Hepatocyte (in vitro differentiated cells): ENCODE results near the gene KCNMA1. TPM values are rescaled to one million over a fixed set of nuclear protein-coding genes. Genes with fewer than 3 reads are reported as not detected.

ENCODE experiments used
- DNase-seq: peaks from one replicate; pipeline ENCODE4 v3.0.0-alpha.2; 2016; ENCODE audit warnings: low spot score
- H2AFZ ChIP-seq: fragments of 200-600 bp; sonication (generic); 2 replicates; pipeline ENCODE4 v1.6.0; 2016; ENCODE audit warnings: antibody characterized with exemption, mild to moderate bottlenecking
- H3K27ac ChIP-seq: fragments of 200-600 bp; sonication (generic); 2 replicates; pipeline ENCODE4 v1.5.1; 2016; ENCODE audit warnings: mild to moderate bottlenecking
- H3K27me3 ChIP-seq: fragments of 200-600 bp; sonication (generic); 2 replicates; pipeline ENCODE4 v1.6.1; 2016
- H3K36me3 ChIP-seq: fragments of 200-600 bp; sonication (generic); replicated peaks from 2 replicates; pipeline ENCODE4 v1.5.1; 2016; ENCODE audit warnings: low read depth; ENCODE audit not compliant: insufficient read depth
- H3K4me1 ChIP-seq: fragments of 200-600 bp; sonication (generic); 2 replicates; pipeline ENCODE4 v1.5.1; 2016; ENCODE audit warnings: mild to moderate bottlenecking, moderate library complexity; ENCODE audit not compliant: insufficient read depth
- H3K4me2 ChIP-seq: fragments of 200-600 bp; sonication (generic); 2 replicates; pipeline ENCODE4 v1.6.0; 2016
- H3K4me3 ChIP-seq: fragments of 200-600 bp; sonication (generic); 2 replicates; pipeline ENCODE4 v1.5.1; 2016; ENCODE audit warnings: mild to moderate bottlenecking
- H3K79me2 ChIP-seq: fragments of 200-600 bp; sonication (generic); 2 replicates; pipeline ENCODE4 v1.6.0; 2017; ENCODE audit warnings: mild to moderate bottlenecking
- H3K9me2 ChIP-seq: fragments of 200-600 bp; sonication (generic); replicated peaks from 2 replicates; pipeline ENCODE4 v1.6.0; 2017; ENCODE audit warnings: mild to moderate bottlenecking; ENCODE audit not compliant: insufficient read depth
- H3K9me3 ChIP-seq: fragments of 200-600 bp; sonication (generic); 2 replicates; pipeline ENCODE4 v1.5.1; 2016; ENCODE audit warnings: low read depth, mild to moderate bottlenecking
- H4K20me1 ChIP-seq: fragments of 200-600 bp; sonication (generic); 2 replicates; pipeline ENCODE4 v1.6.0; 2016; ENCODE audit warnings: mild to moderate bottlenecking; ENCODE audit not compliant: insufficient read depth, poor library complexity, severe bottlenecking
- CTCF ChIP-seq: fragments of 200-600 bp; sonication (generic); IDR thresholded peaks from 2 replicates; pipeline ENCODE4 v1.5.1; 2016; ENCODE audit warnings: antibody characterized with exemption, mild to moderate bottlenecking; ENCODE audit not compliant: poor library complexity
- EZH2 ChIP-seq: fragments of 200-600 bp; sonication (generic); IDR thresholded peaks from 2 replicates; pipeline ENCODE4 v1.6.1; 2016; ENCODE audit warnings: antibody characterized with exemption, mild to moderate bottlenecking, borderline replicate concordance
- EZH2phosphoT487 ChIP-seq: fragments of 200-600 bp; sonication (generic); IDR thresholded peaks from one replicate; pipeline ENCODE4 v1.6.1; 2018; ENCODE audit warnings: antibody characterized with exemption, mild to moderate bottlenecking, low read depth, moderate library complexity; ENCODE audit not compliant: unreplicated experiment, severe bottlenecking
- WGBS: methylation state at CpG from one replicate; pipeline ENCODE4 v1.1.6; 2016; ENCODE audit warnings: low lambda C conversion rate; ENCODE audit errors: missing lambda C conversion rate; 5-methylcytosine and 5-hydroxymethylcytosine counted together
- polyA plus RNA-seq: library from polyadenylated mRNA; unstranded; fragments of >200 nt; fragmentation: Nextera tagmentation; extraction: Ambion mirVana; gene quantifications from 2 replicates; pipeline ENCODE4 v1.2.1, GENCODE V29; 2016
- total RNA-seq: library from RNA; depleted of rRNA; stranded (reverse); fragments of >200 nt; gene quantifications from 2 replicates; pipeline ENCODE4 v1.2.3, GENCODE V29; 2014

The KCNMA1 gene
- total and polyA plus RNA-seq, 2 experiments from 2014 or later: 42.6 to 73.3 TPM

- H4K20me1 ChIP-seq: no peaks in the 10 kb centered on the region
- no peak overlapping the region for H3K27ac ChIP-seq
- no peaks in the 10 kb centered on the region for H3K9me2 ChIP-seq
- no peaks in the 10 kb centered on the region for H3K9me3 ChIP-seq
- no peaks in the 10 kb centered on the region for H3K79me2 ChIP-seq
- H3K4me1 ChIP-seq: no peaks in the 10 kb centered on the region
- H3K27me3 ChIP-seq: no peaks in the 10 kb centered on the region
- peak; percentile 70 for TF ChIP-seq EZH2phosphoT487
- TF ChIP-seq EZH2: no peak
- TF ChIP-seq CTCF: no peak
- H2AFZ ChIP-seq: no peak overlapping the region
- H3K36me3 ChIP-seq: no peaks in the 10 kb centered on the region
- no peak overlapping the region for H3K4me3 ChIP-seq
- H3K4me2 ChIP-seq: no peak overlapping the region
- DNase-seq: peak; percentile 36
- WGBS: 38% methylated on average over 5 of the region's 5 CpGs
Measured at GRCh38 chr10:77274046-77274795, 363.4 kb downstream of the KCNMA1 start.

GRCh38 chr10:77269163-77269562, 368.4 kb downstream of the KCNMA1 start:
- no peak for TF ChIP-seq CTCF
- no peak for TF ChIP-seq EZH2
- TF ChIP-seq EZH2phosphoT487: no peak
- DNase-seq: no peak
- no peaks in the 10 kb centered on the region for H3K9me2 ChIP-seq
- no peak overlapping the region for H3K4me3 ChIP-seq
- H2AFZ ChIP-seq: no peak overlapping the region
- no peak overlapping the region for H3K27ac ChIP-seq
- H3K36me3 ChIP-seq: no peaks in the 10 kb centered on the region
- no peaks in the 10 kb centered on the region for H4K20me1 ChIP-seq
- H3K9me3 ChIP-seq: no peaks in the 10 kb centered on the region
- no peak overlapping the region for H3K4me2 ChIP-seq
- H3K27me3 ChIP-seq: no peaks in the 10 kb centered on the region
- H3K79me2 ChIP-seq: no peaks in the 10 kb centered on the region
- H3K4me1 ChIP-seq: no peaks in the 10 kb centered on the region

GRCh38 chr10:77268721-77269120, 368.9 kb downstream of the KCNMA1 start:
- Histone ChIP-seq H3K27me3 (no peaks in the 10 kb centered on the region), H3K9me3 (no peaks in the 10 kb centered on the region), H3K79me2 (no peaks in the 10 kb centered on the region), H3K4me2 (no peak overlapping the region), H3K27ac (no peak overlapping the region), H2AFZ (no peak overlapping the region), H3K4me1 (no peaks in the 10 kb centered on the region), H3K36me3 (no peaks in the 10 kb centered on the region), H3K9me2 (no peaks in the 10 kb centered on the region), H4K20me1 (no peaks in the 10 kb centered on the region), H3K4me3 (no peak overlapping the region)
- TF ChIP-seq EZH2phosphoT487 (no peak), EZH2 (no peak), CTCF (no peak)
- 91% methylated on average over 4 of the region's 4 CpGs for WGBS
- no peak for DNase-seq
